ENCODE data around the gene TTLL3. TPM values are rescaled to one million over a fixed set of nuclear protein-coding genes. Genes with fewer than 3 reads are reported as not detected.

TTLL3 gene
- total RNA-seq, 1 donor from 2014 or later: 34.4 TPM

DNA sequence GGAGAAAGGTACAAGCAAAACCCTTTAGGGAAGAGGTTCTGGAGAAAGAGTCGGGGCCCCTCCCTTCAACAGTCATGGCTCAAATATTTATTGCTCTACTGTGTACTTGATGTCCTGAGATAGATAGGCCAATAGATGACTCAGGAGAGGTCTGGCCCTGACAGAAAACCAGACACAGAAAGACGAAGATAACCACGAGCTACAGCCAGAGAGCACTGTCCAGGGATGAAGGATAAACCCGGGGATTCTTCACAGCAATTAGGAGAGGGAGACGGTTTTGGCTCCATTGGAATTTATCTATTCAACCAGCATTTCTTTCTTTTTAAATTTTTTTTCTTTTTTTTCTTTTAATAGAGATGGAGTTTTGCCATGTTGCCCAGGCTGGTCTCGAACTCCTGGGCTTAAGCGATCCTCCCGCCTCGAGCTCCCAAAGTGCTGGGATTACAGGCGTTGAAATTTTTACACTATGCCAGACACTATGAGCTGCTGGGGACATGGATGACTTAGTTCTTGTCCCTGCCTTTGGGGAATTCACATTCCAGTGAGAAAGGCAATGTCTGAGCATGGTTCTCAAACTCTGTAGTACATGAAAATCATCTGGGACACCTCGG, 74.6 kb downstream of the TTLL3 start:
- no peaks in the 10 kb centered on the region for H3K36me3 Mint-ChIP-seq (ENCODE audit: low read depth, unreplicated experiment)
- no peaks in the 10 kb centered on the region for H3K4me1 Mint-ChIP-seq (ENCODE audit: unreplicated experiment)
- H3K27ac Mint-ChIP-seq (ENCODE audit: unreplicated experiment): no peak overlapping the region
- H3K9me3 Mint-ChIP-seq (ENCODE audit: unreplicated experiment): no peaks in the 10 kb centered on the region
- no peak overlapping the region for H3K4me3 Mint-ChIP-seq (ENCODE audit: unreplicated experiment)
- peaks cover 2% of the 10 kb centered on the region for H3K27me3 Mint-ChIP-seq (ENCODE audit: unreplicated experiment)
- TF ChIP-seq, protein P1, sequence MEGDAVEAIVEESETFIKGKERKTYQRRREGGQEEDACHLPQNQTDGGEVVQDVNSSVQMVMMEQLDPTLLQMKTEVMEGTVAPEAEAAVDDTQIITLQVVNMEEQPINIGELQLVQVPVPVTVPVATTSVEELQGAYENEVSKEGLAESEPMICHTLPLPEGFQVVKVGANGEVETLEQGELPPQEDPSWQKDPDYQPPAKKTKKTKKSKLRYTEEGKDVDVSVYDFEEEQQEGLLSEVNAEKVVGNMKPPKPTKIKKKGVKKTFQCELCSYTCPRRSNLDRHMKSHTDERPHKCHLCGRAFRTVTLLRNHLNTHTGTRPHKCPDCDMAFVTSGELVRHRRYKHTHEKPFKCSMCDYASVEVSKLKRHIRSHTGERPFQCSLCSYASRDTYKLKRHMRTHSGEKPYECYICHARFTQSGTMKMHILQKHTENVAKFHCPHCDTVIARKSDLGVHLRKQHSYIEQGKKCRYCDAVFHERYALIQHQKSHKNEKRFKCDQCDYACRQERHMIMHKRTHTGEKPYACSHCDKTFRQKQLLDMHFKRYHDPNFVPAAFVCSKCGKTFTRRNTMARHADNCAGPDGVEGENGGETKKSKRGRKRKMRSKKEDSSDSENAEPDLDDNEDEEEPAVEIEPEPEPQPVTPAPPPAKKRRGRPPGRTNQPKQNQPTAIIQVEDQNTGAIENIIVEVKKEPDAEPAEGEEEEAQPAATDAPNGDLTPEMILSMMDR (IDR thresholded peaks at IDR 0.05; ENCODE audit: unreplicated experiment): no peak
- DNase-seq (ENCODE audit: low spot score): no peak

Other genes with a start within 250 kb of the TTLL3 start
- 65.0 TPM for gene MTMR14, start 160.8 kb upstream of the TTLL3 start, total RNA-seq (ENCODE audit: unreplicated experiment)
- gene CPNE9, start 106.4 kb upstream of the TTLL3 start, total RNA-seq (ENCODE audit: unreplicated experiment): 0.31 TPM
- 40.6 TPM for gene BRPF1, start 78.5 kb upstream of the TTLL3 start, total RNA-seq (ENCODE audit: unreplicated experiment)
- 22.2 TPM for gene OGG1, start 60.3 kb upstream of the TTLL3 start, total RNA-seq (ENCODE audit: unreplicated experiment)
- gene CAMK1, start 40.3 kb upstream of the TTLL3 start, total RNA-seq (ENCODE audit: unreplicated experiment): 6.0 TPM
- gene TADA3, start 17.8 kb upstream of the TTLL3 start, total RNA-seq (ENCODE audit: unreplicated experiment): 35.4 TPM
- gene ARPC4, start 17.2 kb upstream of the TTLL3 start, total RNA-seq (ENCODE audit: unreplicated experiment): 203 TPM
- gene RPUSD3, start 33.7 kb downstream of the TTLL3 start, total RNA-seq (ENCODE audit: unreplicated experiment): 43.5 TPM
- gene CIDEC, start 70.0 kb downstream of the TTLL3 start, total RNA-seq (ENCODE audit: unreplicated experiment): not detected
- 26.6 TPM for gene JAGN1, start 80.3 kb downstream of the TTLL3 start, total RNA-seq (ENCODE audit: unreplicated experiment)
- 0.74 TPM for gene IL17RE, start 92.6 kb downstream of the TTLL3 start, total RNA-seq (ENCODE audit: unreplicated experiment)
- 17.5 TPM for gene IL17RC, start 106.8 kb downstream of the TTLL3 start, total RNA-seq (ENCODE audit: unreplicated experiment)
- 30.7 TPM for gene CRELD1, start 123.6 kb downstream of the TTLL3 start, total RNA-seq (ENCODE audit: unreplicated experiment)
- 1.9 TPM for gene PRRT3, start 142.1 kb downstream of the TTLL3 start, total RNA-seq (ENCODE audit: unreplicated experiment)
- 45.4 TPM for gene EMC3, start 176.6 kb downstream of the TTLL3 start, total RNA-seq (ENCODE audit: unreplicated experiment)
- gene FANCD2, start 216.2 kb downstream of the TTLL3 start, total RNA-seq (ENCODE audit: unreplicated experiment): 14.5 TPM